SK-N-SH treated with all-trans-retinoic acid at 6 μM for 48 hours (cell line): Measurements from ENCODE around the gene LHFPL6.

Experiments
- ATAC-seq: fragments of 200-7000 bp; cut with Tn5 transposase; 3 replicates; pipeline ENCODE4 v1.9.1; 2020; ENCODE audit warnings: mild to moderate bottlenecking, moderate library complexity
- ARNTL ChIP-seq: fragments of 450-650 bp; formaldehyde crosslinking; IDR thresholded peaks from 2 replicates; pipeline ENCODE4 v1.5.0; 2020; ENCODE audit warnings: low read depth, mild to moderate bottlenecking, moderate library complexity, borderline replicate concordance
- BACH2 ChIP-seq: fragments of 250-450 bp; sonication (Bioruptor Pico); IDR thresholded peaks from 2 replicates; pipeline ENCODE4 v1.9.0; 2021; ENCODE audit warnings: mild to moderate bottlenecking, borderline replicate concordance
- CSDC2 ChIP-seq: fragments of 250-450 bp; sonication (Bioruptor Pico); IDR thresholded peaks from 2 replicates; pipeline ENCODE4 v1.5.0; 2020; ENCODE audit warnings: mild to moderate bottlenecking, moderate library complexity
- GLIS3 ChIP-seq: fragments of 250-450 bp; sonication (Bioruptor Pico); IDR thresholded peaks from 2 replicates; pipeline ENCODE4 v1.5.0; 2020; ENCODE audit warnings: mild to moderate bottlenecking, moderate library complexity
- ISL1 ChIP-seq: fragments of 250-450 bp; sonication (Bioruptor Pico); IDR thresholded peaks from 2 replicates; pipeline ENCODE4 v2.1.2; 2022; ENCODE audit warnings: mild to moderate bottlenecking, moderate library complexity
- PATZ1 ChIP-seq: fragments of 250-450 bp; sonication (Bioruptor Pico); IDR thresholded peaks from 2 replicates; pipeline ENCODE4 v1.8.0; 2020; ENCODE audit warnings: mild to moderate bottlenecking, moderate library complexity, borderline replicate concordance
- PPARA ChIP-seq: fragments of 250-450 bp; sonication (Bioruptor Pico); IDR thresholded peaks from 2 replicates; pipeline ENCODE4 v1.5.0; 2020; ENCODE audit warnings: mild to moderate bottlenecking, borderline replicate concordance
- ZC3H10 ChIP-seq: fragments of 250-450 bp; sonication (Bioruptor Pico); IDR thresholded peaks from 2 replicates; pipeline ENCODE4 v1.5.1; 2021; ENCODE audit warnings: mild to moderate bottlenecking, moderate library complexity
- ZFP3 ChIP-seq: fragments of 250-450 bp; sonication (Bioruptor Pico); IDR thresholded peaks from 2 replicates; pipeline ENCODE4 v1.5.0; 2020; ENCODE audit warnings: mild to moderate bottlenecking, moderate library complexity
- ZFP30 ChIP-seq: fragments of 450-650 bp; formaldehyde crosslinking; IDR thresholded peaks from 2 replicates; pipeline ENCODE4 v1.5.0; 2022; ENCODE audit warnings: mild to moderate bottlenecking, moderate library complexity
- ZNF565 ChIP-seq: fragments of 450-650 bp; formaldehyde crosslinking; conservative IDR thresholded peaks from 2 replicates; pipeline ENCODE4 v1.5.0; 2020; ENCODE audit warnings: low read depth, mild to moderate bottlenecking, moderate library complexity
- ZNF70 ChIP-seq: fragments of 450-650 bp; formaldehyde crosslinking; IDR thresholded peaks from 2 replicates; pipeline ENCODE4 v1.5.0; 2020; ENCODE audit warnings: mild to moderate bottlenecking, moderate library complexity
- ZNF8 ChIP-seq: fragments of 450-650 bp; formaldehyde crosslinking; IDR thresholded peaks from 2 replicates; pipeline ENCODE4 v1.5.0; 2020; ENCODE audit warnings: mild to moderate bottlenecking, moderate library complexity
- TF ChIP-seq, protein P1 (sequence below): fragments of 250-450 bp; sonication (Bioruptor Pico); IDR thresholded peaks from 2 replicates; pipeline ENCODE4 v1.5.0; 2020; ENCODE audit warnings: mild to moderate bottlenecking, moderate library complexity
- TF ChIP-seq, protein P2 (sequence below): fragments of 250-450 bp; sonication (Bioruptor Pico); IDR thresholded peaks from 2 replicates; pipeline ENCODE4 v1.8.0; 2021; ENCODE audit warnings: low read depth, mild to moderate bottlenecking, moderate library complexity, borderline replicate concordance

LHFPL6 gene

GRCh38 chr13:39306639-39307589 lies 296.1 kb downstream of the LHFPL6 start:
- TF ChIP-seq ZFP3 (CRISPR knock-in tag) (no peak), ISL1 (CRISPR knock-in tag) (peak; percentile 35; the same call in 1 of the 2 replicates)
- no peak for ATAC-seq

GRCh38 chr13:39302820-39303219 lies 300.2 kb downstream of the LHFPL6 start:
- no peak for TF ChIP-seq ISL1 (CRISPR knock-in tag)
- no peak for TF ChIP-seq PATZ1 (CRISPR knock-in tag)
- TF ChIP-seq, protein P1, sequence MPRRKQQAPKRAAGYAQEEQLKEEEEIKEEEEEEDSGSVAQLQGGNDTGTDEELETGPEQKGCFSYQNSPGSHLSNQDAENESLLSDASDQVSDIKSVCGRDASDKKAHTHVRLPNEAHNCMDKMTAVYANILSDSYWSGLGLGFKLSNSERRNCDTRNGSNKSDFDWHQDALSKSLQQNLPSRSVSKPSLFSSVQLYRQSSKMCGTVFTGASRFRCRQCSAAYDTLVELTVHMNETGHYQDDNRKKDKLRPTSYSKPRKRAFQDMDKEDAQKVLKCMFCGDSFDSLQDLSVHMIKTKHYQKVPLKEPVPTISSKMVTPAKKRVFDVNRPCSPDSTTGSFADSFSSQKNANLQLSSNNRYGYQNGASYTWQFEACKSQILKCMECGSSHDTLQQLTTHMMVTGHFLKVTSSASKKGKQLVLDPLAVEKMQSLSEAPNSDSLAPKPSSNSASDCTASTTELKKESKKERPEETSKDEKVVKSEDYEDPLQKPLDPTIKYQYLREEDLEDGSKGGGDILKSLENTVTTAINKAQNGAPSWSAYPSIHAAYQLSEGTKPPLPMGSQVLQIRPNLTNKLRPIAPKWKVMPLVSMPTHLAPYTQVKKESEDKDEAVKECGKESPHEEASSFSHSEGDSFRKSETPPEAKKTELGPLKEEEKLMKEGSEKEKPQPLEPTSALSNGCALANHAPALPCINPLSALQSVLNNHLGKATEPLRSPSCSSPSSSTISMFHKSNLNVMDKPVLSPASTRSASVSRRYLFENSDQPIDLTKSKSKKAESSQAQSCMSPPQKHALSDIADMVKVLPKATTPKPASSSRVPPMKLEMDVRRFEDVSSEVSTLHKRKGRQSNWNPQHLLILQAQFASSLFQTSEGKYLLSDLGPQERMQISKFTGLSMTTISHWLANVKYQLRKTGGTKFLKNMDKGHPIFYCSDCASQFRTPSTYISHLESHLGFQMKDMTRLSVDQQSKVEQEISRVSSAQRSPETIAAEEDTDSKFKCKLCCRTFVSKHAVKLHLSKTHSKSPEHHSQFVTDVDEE (CRISPR knock-in tag) = no peak
- TF ChIP-seq ZNF8 = no peak
- no peak for TF ChIP-seq PPARA (CRISPR knock-in tag)
- TF ChIP-seq ZNF70 (CRISPR knock-in tag) = no peak
- no peak for TF ChIP-seq ARNTL (CRISPR knock-in tag)
- no peak for TF ChIP-seq GLIS3 (CRISPR knock-in tag)
- TF ChIP-seq ZC3H10 = no peak
- TF ChIP-seq ZFP30 (CRISPR knock-in tag) = no peak
- TF ChIP-seq, all 23 proteins: peak for 0
- ATAC-seq = no peak

DNA sequence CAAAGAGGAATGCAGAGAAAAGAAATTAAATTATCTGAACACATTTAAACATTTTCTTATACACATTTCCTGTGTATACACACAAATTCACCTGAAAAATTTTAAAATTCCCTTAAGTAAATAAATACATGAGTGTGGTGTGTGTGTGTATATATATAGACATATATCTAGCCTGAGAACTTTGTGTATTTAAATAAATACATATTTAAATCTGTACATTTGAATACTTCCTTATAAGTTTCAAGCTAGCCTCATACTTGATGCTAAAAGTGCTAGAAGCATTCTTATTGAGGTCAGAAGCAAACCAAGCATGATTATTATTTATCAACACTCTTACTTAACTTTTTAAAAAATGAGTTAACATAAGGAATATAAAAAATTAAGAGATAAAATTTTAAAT lies 304.0 kb downstream of the LHFPL6 start:
- TF ChIP-seq, protein P1 (CRISPR knock-in tag) = no peak
- TF ChIP-seq, protein P2, sequence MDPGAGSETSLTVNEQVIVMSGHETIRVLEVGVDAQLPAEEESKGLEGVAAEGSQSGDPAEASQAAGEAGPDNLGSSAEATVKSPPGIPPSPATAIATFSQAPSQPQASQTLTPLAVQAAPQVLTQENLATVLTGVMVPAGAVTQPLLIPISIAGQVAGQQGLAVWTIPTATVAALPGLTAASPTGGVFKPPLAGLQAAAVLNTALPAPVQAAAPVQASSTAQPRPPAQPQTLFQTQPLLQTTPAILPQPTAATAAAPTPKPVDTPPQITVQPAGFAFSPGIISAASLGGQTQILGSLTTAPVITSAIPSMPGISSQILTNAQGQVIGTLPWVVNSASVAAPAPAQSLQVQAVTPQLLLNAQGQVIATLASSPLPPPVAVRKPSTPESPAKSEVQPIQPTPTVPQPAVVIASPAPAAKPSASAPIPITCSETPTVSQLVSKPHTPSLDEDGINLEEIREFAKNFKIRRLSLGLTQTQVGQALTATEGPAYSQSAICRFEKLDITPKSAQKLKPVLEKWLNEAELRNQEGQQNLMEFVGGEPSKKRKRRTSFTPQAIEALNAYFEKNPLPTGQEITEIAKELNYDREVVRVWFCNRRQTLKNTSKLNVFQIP = no peak
- TF ChIP-seq PATZ1 (CRISPR knock-in tag) (no peak), CSDC2 (CRISPR knock-in tag) (no peak), ARNTL (CRISPR knock-in tag) (no peak), GLIS3 (CRISPR knock-in tag) (no peak), ZNF8 (no peak), ZNF565 (CRISPR knock-in tag) (no peak), ZC3H10 (no peak), BACH2 (CRISPR knock-in tag) (no peak)
- ATAC-seq = no peak
